NCI-H226 (cell line): ENCODE measurements around the gene MAGEA9B.
"Not testable (repeated sequence)": the region's sequence is repeated elsewhere in the genome, so short reads cannot be mapped to it uniquely, and the experiment has no call there.

Source experiments
- DNase-seq: peaks from one replicate; pipeline ENCODE4 v3.0.0-alpha.2; 2015

The MAGEA9B gene

GRCh38 chrX:149533999-149534398 is 53.3 kb downstream of the MAGEA9B start:
- not testable (repeated sequence) for DNase-seq

GRCh38 chrX:149532868-149533267 is 54.4 kb downstream of the MAGEA9B start:
- DNase-seq, result not testable (repeated sequence)
